H1 (cell line): ENCODE data around the gene CNNM4. TPM values are rescaled to one million over a fixed set of nuclear protein-coding genes. Genes with fewer than 3 reads are reported as not detected.

Experiments
- CTCF ChIA-PET: fragments of 300-600 bp; sonication (Branson Sonifier 250); formaldehyde crosslinking; loops from one replicate; lab custom pipeline; 2021; ENCODE audit not compliant: partially characterized antibody; lab: Charles Lee
- POLR2A ChIA-PET: fragments of 300-600 bp; sonication (Branson Sonifier 250); formaldehyde crosslinking; loops from one replicate; lab custom pipeline; 2021; ENCODE audit warnings: inconsistent platforms; ENCODE audit not compliant: partially characterized antibody; lab: Charles Lee
- DNase-seq, 2 experiments: peaks; one replicate each; pipeline versions ENCODE4 v3.0.0 to v3.0.0-alpha.2; 2010 to 2022; ENCODE audit warnings: low spot score in 2 of 2, low read depth in 1 of 2, mixed read lengths in 1 of 2
- FAIRE-seq: peaks from 2 replicates; lab custom pipeline; 2011; peaks lifted over from hg19 to GRCh38; lab: Jason Lieb, UNC
- H2AFZ ChIP-seq: 2 replicates; pipeline ENCODE4 v1.8.1; 2012; ENCODE audit warnings: low read length, inconsistent platforms
- H2AK5ac ChIP-seq: 2 replicates; pipeline ENCODE4 v1.6.1; 2013; ENCODE audit warnings: low read depth, low read length
- H2BK120ac ChIP-seq: replicated peaks from 2 replicates; pipeline ENCODE3; 2013; ENCODE audit warnings: low read depth, low read length, inconsistent platforms
- H2BK12ac ChIP-seq: 2 replicates; pipeline ENCODE4 v1.6.1; 2013; ENCODE audit warnings: low read depth, low read length
- H2BK15ac ChIP-seq: 2 replicates; pipeline ENCODE4 v1.6.1; 2013; ENCODE audit warnings: low read length
- H2BK20ac ChIP-seq: 2 replicates; pipeline ENCODE4 v1.6.1; 2013; ENCODE audit warnings: low read length
- H2BK5ac ChIP-seq: 2 replicates; pipeline ENCODE4 v1.6.1; 2013; ENCODE audit warnings: low read depth, low read length
- H3K14ac ChIP-seq: 2 replicates; pipeline ENCODE4 v1.6.1; 2013; ENCODE audit warnings: inconsistent platforms; ENCODE audit not compliant: insufficient read length
- H3K18ac ChIP-seq: 2 replicates; pipeline ENCODE4 v1.6.1; 2013; ENCODE audit warnings: low read length; ENCODE audit errors: extremely low read depth
- H3K23ac ChIP-seq: 2 replicates; pipeline ENCODE4 v1.6.1; 2013; ENCODE audit warnings: inconsistent platforms; ENCODE audit not compliant: insufficient read length
- H3K23me2 ChIP-seq: 2 replicates; pipeline ENCODE4 v1.6.1; 2013; ENCODE audit warnings: low read depth, low read length
- H3K27ac ChIP-seq: 2 replicates; pipeline ENCODE4 v1.6.1; 2011; ENCODE audit warnings: low read depth, low read length, inconsistent platforms
- H3K27me3 ChIP-seq, 4 experiments: replicated peaks in 1 of 4; 1 replicate in 1 of 4; 2 replicates in 3 of 4; pipeline versions ENCODE4 v1.6.1 to v1.8.1; 2011 to 2013; ENCODE audit warnings: low read length in 3 of 4, mild to moderate bottlenecking in 3 of 4, inconsistent platforms in 2 of 4, mixed read lengths in 2 of 4, moderate library complexity in 1 of 4; ENCODE audit not compliant: control insufficient read depth in 3 of 4, insufficient read depth in 3 of 4; ENCODE audit errors: extremely low read depth in 1 of 4
- H3K36me3 ChIP-seq, 4 experiments: 2 replicates each; pipeline versions ENCODE4 v1.6.1 to v1.8.1; 2011 to 2013; ENCODE audit warnings: mild to moderate bottlenecking in 4 of 4, low read length in 3 of 4, moderate library complexity in 2 of 4, control low read depth in 1 of 4, inconsistent platforms in 1 of 4; ENCODE audit not compliant: insufficient read depth in 4 of 4, control insufficient read depth in 2 of 4
- H3K4ac ChIP-seq: replicated peaks from 2 replicates; pipeline ENCODE3; 2013; ENCODE audit warnings: low read length, low read depth, mixed read lengths, inconsistent platforms; ENCODE audit not compliant: insufficient read length
- H3K4me1 ChIP-seq, 4 experiments: replicated peaks in 1 of 4; 1 replicate in 1 of 4; 2 replicates in 3 of 4; pipeline versions ENCODE4 v1.6.1 to v1.8.1; 2011 to 2013; ENCODE audit warnings: low read length in 3 of 4, inconsistent platforms in 2 of 4, mixed read lengths in 1 of 4; ENCODE audit not compliant: insufficient read depth in 4 of 4, control insufficient read depth in 3 of 4
- H3K4me2 ChIP-seq, 2 experiments: 2 replicates each; pipeline versions ENCODE4 v1.6.1 to v1.8.1; 2011 to 2013; ENCODE audit warnings: low read depth in 2 of 2, low read length in 2 of 2, control low read depth in 1 of 2, inconsistent platforms in 1 of 2, mild to moderate bottlenecking in 1 of 2; ENCODE audit not compliant: insufficient read depth in 1 of 2
- H3K4me3 ChIP-seq, 4 experiments: fragments of 200-600, 300-600 bp in 1 of 4; sonication (generic), shearing (Covaris generic), sonication (Bioruptor Twin) in 1 of 4; 2 replicates each; pipeline versions ENCODE4 v1.5.1 to v1.8.1; 2011 to 2016; ENCODE audit warnings: low read length in 4 of 4, low read depth in 3 of 4, control low read depth in 2 of 4, inconsistent platforms in 2 of 4, mild to moderate bottlenecking in 2 of 4, mixed read lengths in 1 of 4, moderate library complexity in 1 of 4; ENCODE audit not compliant: insufficient read depth in 2 of 4; ENCODE audit errors: extremely low read depth in 1 of 4
- H3K56ac ChIP-seq: replicated peaks from 2 replicates; pipeline ENCODE3; 2013; ENCODE audit warnings: low read depth, mild to moderate bottlenecking, mixed read lengths, low read length, inconsistent platforms; ENCODE audit not compliant: insufficient read length
- H3K79me1 ChIP-seq: 2 replicates; pipeline ENCODE4 v1.6.1; 2013; ENCODE audit warnings: low read depth, low read length, control low read depth
- H3K79me2 ChIP-seq, 2 experiments: 2 replicates each; pipeline versions ENCODE4 v1.6.1 to v1.8.1; 2012 to 2013; ENCODE audit warnings: low read length in 2 of 2, mild to moderate bottlenecking in 2 of 2, inconsistent platforms in 1 of 2; ENCODE audit not compliant: insufficient read depth in 2 of 2, control insufficient read depth in 1 of 2
- H3K9ac ChIP-seq, 4 experiments: replicated peaks in 1 of 4; 1 replicate in 1 of 4; 2 replicates in 3 of 4; pipeline versions ENCODE4 v1.6.1 to v1.8.1; 2011 to 2013; ENCODE audit warnings: low read depth in 3 of 4, low read length in 3 of 4, control low read depth in 2 of 4, mild to moderate bottlenecking in 2 of 4, moderate library complexity in 2 of 4, inconsistent platforms in 1 of 4; ENCODE audit errors: extremely low read depth in 1 of 4
- H3K9me3 ChIP-seq, 2 experiments: 2 replicates each; pipeline versions ENCODE4 v1.6.1 to v1.8.1; 2012 to 2013; ENCODE audit warnings: mild to moderate bottlenecking in 2 of 2, moderate library complexity in 2 of 2, control low read depth in 1 of 2, inconsistent platforms in 1 of 2, low read depth in 1 of 2, low read length in 1 of 2, mixed read lengths in 1 of 2; ENCODE audit not compliant: insufficient read depth in 2 of 2
- H4K20me1 ChIP-seq, 2 experiments: replicated peaks in 1 of 2; 2 replicates each; pipeline versions ENCODE3 to v1.8.1; 2011 to 2013; ENCODE audit warnings: inconsistent platforms in 2 of 2, low read length in 2 of 2, mild to moderate bottlenecking in 1 of 2; ENCODE audit not compliant: insufficient read depth in 2 of 2, control insufficient read depth in 1 of 2
- H4K5ac ChIP-seq: 2 replicates; pipeline ENCODE4 v1.6.1; 2013; ENCODE audit warnings: low read length, low read depth, mixed read lengths, inconsistent platforms; ENCODE audit not compliant: insufficient read length
- H4K8ac ChIP-seq: 2 replicates; pipeline ENCODE4 v1.8.0; 2013; ENCODE audit warnings: mild to moderate bottlenecking, moderate library complexity, low read length, inconsistent platforms; ENCODE audit not compliant: insufficient read depth; ENCODE audit errors: extremely low read depth
- H4K91ac ChIP-seq: replicated peaks from 2 replicates; pipeline ENCODE3; 2013; ENCODE audit warnings: low read length, mixed read lengths, inconsistent platforms; ENCODE audit not compliant: insufficient read length
- CTCF ChIP-seq, 3 experiments: IDR thresholded peaks; 1 replicate in 2 of 3; 2 replicates in 1 of 3; pipeline versions ENCODE4 v1.5.1 to v1.6.1; 2011; ENCODE audit warnings: low read length in 3 of 3, mild to moderate bottlenecking in 3 of 3, inconsistent platforms in 2 of 3, low read depth in 1 of 3, moderate library complexity in 1 of 3; ENCODE audit not compliant: insufficient read depth in 1 of 3; ENCODE audit errors: control extremely low read depth in 1 of 3
- JUN ChIP-seq: IDR thresholded peaks from 2 replicates; pipeline ENCODE4 v1.6.1; 2011; ENCODE audit warnings: low read depth, mild to moderate bottlenecking, improper control_type of control experiment, low read length
- WGBS, 2 experiments: shearing (Covaris generic) in 1 of 2; methylation state at CpG; one replicate each; pipeline versions ENCODE4 v1.1.6 to v1.1.7; 2013 to 2015; ENCODE audit warnings: low lambda C conversion rate in 2 of 2, mixed read lengths in 2 of 2, inconsistent platforms in 1 of 2, low coverage in 1 of 2, missing lambda C conversion rate in 1 of 2; ENCODE audit not compliant: insufficient replicate concordance in 2 of 2, insufficient coverage in 1 of 2, insufficient read length in 1 of 2; ENCODE audit errors: extremely low coverage in 1 of 2, missing lambda C conversion rate in 1 of 2; 5-methylcytosine and 5-hydroxymethylcytosine counted together
- polyA plus RNA-seq, 7 experiments: library from polyadenylated mRNA; depleted of rRNA in 3 of 7; stranded (reverse) in 5 of 7; unstranded in 2 of 7; fragments of >200 nt in 5 of 7; fragments of 200-250 nt in 2 of 7; gene quantifications; 1 replicate in 5 of 7; 2 replicates in 1 of 7; 4 replicates in 1 of 7; pipeline versions ENCODE4 v1.2.1 to v1.2.3, GENCODE V29; 2011 to 2013; ENCODE audit warnings: missing spikeins in 2 of 7, mixed read lengths in 2 of 7
- total RNA-seq: library from RNA; stranded (reverse); fragmentation: NEBNext Ultra II Directional; extraction: Animal tissue kit (Norgen Biotek cat#: 25700); gene quantifications from 2 replicates; pipeline ENCODE4 v1.2.1, GENCODE V29; 2021

The CNNM4 gene
- total and polyA plus RNA-seq, 2 of the 8 experiments (the other 6 are each of a cell fraction or from before 2014, with no cell fraction given): 10.3 to 11.0 TPM

DNA sequence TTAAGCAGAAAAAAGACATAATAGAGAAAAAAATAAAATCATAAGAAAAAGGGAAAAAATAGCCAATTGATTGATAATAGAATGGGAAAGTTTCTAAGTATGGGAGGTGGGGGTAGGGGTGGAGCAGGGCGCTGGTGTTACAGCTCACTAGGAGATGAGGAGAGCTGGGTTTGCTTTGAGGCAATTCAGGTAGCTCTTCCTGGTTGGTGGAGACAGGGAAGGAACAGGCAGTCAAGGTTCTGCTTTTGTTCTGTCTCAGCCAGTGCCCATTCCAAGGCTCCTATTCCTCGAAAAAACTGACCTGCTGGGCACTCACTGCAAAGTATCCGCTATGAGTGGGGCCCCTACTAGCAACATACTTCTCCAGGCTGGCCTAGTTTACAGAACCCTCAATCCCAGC lies 1.7 kb upstream of the CNNM4 start:
- DNase-seq (no peak), FAIRE-seq (no peak)
- H4K91ac ChIP-seq: no peak overlapping the region
- no peak overlapping the region for H3K9ac ChIP-seq
- peaks cover 11% of the 10 kb centered on the region for H3K23me2 ChIP-seq
- TF ChIP-seq JUN (no peak), CTCF (IDR thresholded peaks at IDR 0.05; ENCODE audit: control extremely low read depth in 1 of 3, insufficient read depth in 1 of 3, low read depth in 1 of 3, low read length in 3 of 3) (no peak)
- H4K8ac ChIP-seq: no peak overlapping the region
- no peak overlapping the region; the same call in 1 of the 2 replicates for H2AFZ ChIP-seq
- ChIA-PET POLR2A (interaction anchor here (0.7 to 1.1 kb wide), 2 partner anchors 62 to 73 kb away, joined by 3 read pairs; no protein-coding TSS in a partner anchor), CTCF (interaction anchor here (0.5 to 5.5 kb wide), 8 partner anchors 10 to 154 kb away, joined by 3 to 46 read pairs (median 4); no protein-coding TSS in a partner anchor)
- no peak overlapping the region for H4K5ac ChIP-seq
- H3K4me2 ChIP-seq: no peak overlapping the region
- H3K4me1 ChIP-seq: peaks cover 6 to 35% (median 20%) of the 10 kb centered on the region in 4 experiments
- no peaks in the 10 kb centered on the region for H3K79me1 ChIP-seq
- no peaks in the 10 kb centered on the region for H3K9me3 ChIP-seq
- no peak overlapping the region for H3K23ac ChIP-seq
- no peak overlapping the region; the same call in 1 of the 2 replicates for H3K18ac ChIP-seq
- no peak overlapping the region for H2AK5ac ChIP-seq
- H3K79me2 ChIP-seq: peaks cover 0 to 7% of the 10 kb centered on the region in 2 experiments; a peak in 1 of 4 replicates
- WGBS, 2 experiments: 81% methylated on average over 3 of the region's 3 CpGs; no CpG with 5 or more reads in 1 of the 2 experiments
- H4K20me1 ChIP-seq: peaks cover 0 to 7% of the 10 kb centered on the region in 2 experiments
- H3K4me3 ChIP-seq: no peak overlapping the region
- peaks cover 0 to 8% (median 4%) of the 10 kb centered on the region in 4 experiments; a peak in 2 of 7 replicates for H3K27me3 ChIP-seq
- no peaks in the 10 kb centered on the region for H3K36me3 ChIP-seq
- no peak overlapping the region for H3K4ac ChIP-seq
- H3K56ac ChIP-seq: no peak overlapping the region
- H3K14ac ChIP-seq: no peak overlapping the region
- no peak overlapping the region for H2BK12ac ChIP-seq
- peak overlapping the region; percentile 44; the same call in 1 of the 2 replicates for H2BK5ac ChIP-seq
- H2BK120ac ChIP-seq: no peak overlapping the region
- H2BK15ac ChIP-seq: no peak overlapping the region
- H2BK20ac ChIP-seq: no peak overlapping the region
- no peak overlapping the region for H3K27ac ChIP-seq
